Prostate gland (tissue), 2 donors: ENCODE results near the gene CD59. TPM values are rescaled to one million over a fixed set of nuclear protein-coding genes. Genes with fewer than 3 reads are reported as not detected.

Experiments used
- DNase-seq: peaks from one replicate; pipeline ENCODE4 v3.0.0-alpha.2; 2019; ENCODE audit warnings: low spot score
- H3K27ac ChIP-seq, 2 donors: fragments of 200-600 bp; sonication (generic); 2 replicates each; pipeline ENCODE4 v1.5.1; 2017 to 2019
- H3K27me3 ChIP-seq: fragments of 200-600 bp; sonication (generic); replicated peaks from 2 replicates; pipeline ENCODE4 v1.5.1; 2019; ENCODE audit not compliant: insufficient read depth
- H3K36me3 ChIP-seq, 2 donors: fragments of 200-600 bp; sonication (generic); 1 replicate in 1 of 2; 2 replicates in 1 of 2; pipeline versions ENCODE4 v1.5.1 to v1.8.1; 2017 to 2019
- H3K4me1 ChIP-seq: fragments of 200-600 bp; sonication (generic); replicated peaks from 2 replicates; pipeline ENCODE4 v1.5.1; 2019
- H3K4me3 ChIP-seq, 2 donors: fragments of 200-600 bp; sonication (generic); 2 replicates each; pipeline ENCODE4 v1.5.1; 2017 to 2019
- H3K9me3 ChIP-seq: fragments of 200-600 bp; sonication (generic); 2 replicates; pipeline ENCODE4 v1.5.1; 2017
- POLR2A ChIP-seq: fragments of 450-650 bp; IDR thresholded peaks from one replicate; pipeline ENCODE4 v1.6.1; 2016; ENCODE audit warnings: antibody characterized with exemption, mild to moderate bottlenecking
- POLR2AphosphoS5 ChIP-seq: sonication (generic); formaldehyde crosslinking; IDR thresholded peaks from one replicate; pipeline ENCODE4 v1.6.1; 2017; ENCODE audit warnings: antibody characterized with exemption
- WGBS: methylation state at CpG from one replicate; pipeline ENCODE4 v1.1.5; 2018; 5-methylcytosine and 5-hydroxymethylcytosine counted together
- intact Hi-C: fragments of 100-400 bp; cut with DNase I; formaldehyde crosslinking; loops from one replicate; pipeline ENCODE4 v1.14.2; 2022
- total RNA-seq, 2 donors: library from RNA; depleted of rRNA; stranded (reverse); fragments of >200 nt; gene quantifications; one replicate each; pipeline ENCODE4 v1.1.0, GENCODE V29; 2016
- TF ChIP-seq, protein P1 (sequence below), 4 experiments: fragments of 200-600 bp in 2 of 4; fragments of 450-650 bp in 2 of 4; sonication (generic) in 2 of 4; IDR thresholded peaks; 1 replicate in 3 of 4; 2 replicates in 1 of 4; pipeline ENCODE4 v1.5.1; 2016 to 2019; ENCODE audit warnings: antibody characterized with exemption in 4 of 4, mild to moderate bottlenecking in 2 of 4, moderate library complexity in 2 of 4

CD59 gene
- total RNA-seq, 2 donors from 2014 or later: 205 to 274 TPM

DNA sequence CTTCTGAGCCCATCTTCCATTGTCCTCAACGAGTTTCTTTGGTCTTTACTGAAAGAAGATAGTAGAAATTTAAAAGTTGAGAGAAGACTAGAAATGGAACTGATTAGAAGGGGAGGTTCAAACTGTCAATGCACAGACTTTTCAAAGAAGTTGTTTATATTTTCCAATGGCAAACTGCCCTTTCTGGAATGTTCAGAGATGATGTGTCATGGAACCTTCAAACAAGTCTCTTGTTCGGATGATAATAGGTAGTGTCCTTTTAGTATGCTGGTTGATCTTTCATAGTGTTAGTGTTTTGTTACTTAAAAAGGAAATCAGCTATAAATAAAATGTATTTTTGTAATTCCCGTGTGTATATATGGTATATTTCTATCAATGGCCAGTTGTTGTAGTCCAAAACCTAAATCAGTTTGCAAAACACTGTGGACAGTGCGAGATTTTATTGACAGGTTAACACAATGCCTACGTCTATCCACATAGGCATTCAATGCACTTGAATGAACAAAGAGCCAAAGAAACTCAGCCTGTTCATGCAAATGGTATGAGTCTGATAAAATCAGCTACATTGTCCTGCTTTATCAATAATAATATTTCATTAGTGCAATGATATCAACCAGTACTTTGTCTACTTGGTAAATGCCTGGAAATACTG lies 66.5 kb downstream of the CD59 start:
- Histone ChIP-seq H3K27ac (no peak overlapping the region), H3K4me1 (no peaks in the 10 kb centered on the region), H3K27me3 (no peaks in the 10 kb centered on the region), H3K36me3 (no peaks in the 10 kb centered on the region), H3K9me3 (no peaks in the 10 kb centered on the region), H3K4me3 (no peak overlapping the region)
- TF ChIP-seq POLR2AphosphoS5 (no peak), POLR2A (no peak)
- TF ChIP-seq, protein P1, sequence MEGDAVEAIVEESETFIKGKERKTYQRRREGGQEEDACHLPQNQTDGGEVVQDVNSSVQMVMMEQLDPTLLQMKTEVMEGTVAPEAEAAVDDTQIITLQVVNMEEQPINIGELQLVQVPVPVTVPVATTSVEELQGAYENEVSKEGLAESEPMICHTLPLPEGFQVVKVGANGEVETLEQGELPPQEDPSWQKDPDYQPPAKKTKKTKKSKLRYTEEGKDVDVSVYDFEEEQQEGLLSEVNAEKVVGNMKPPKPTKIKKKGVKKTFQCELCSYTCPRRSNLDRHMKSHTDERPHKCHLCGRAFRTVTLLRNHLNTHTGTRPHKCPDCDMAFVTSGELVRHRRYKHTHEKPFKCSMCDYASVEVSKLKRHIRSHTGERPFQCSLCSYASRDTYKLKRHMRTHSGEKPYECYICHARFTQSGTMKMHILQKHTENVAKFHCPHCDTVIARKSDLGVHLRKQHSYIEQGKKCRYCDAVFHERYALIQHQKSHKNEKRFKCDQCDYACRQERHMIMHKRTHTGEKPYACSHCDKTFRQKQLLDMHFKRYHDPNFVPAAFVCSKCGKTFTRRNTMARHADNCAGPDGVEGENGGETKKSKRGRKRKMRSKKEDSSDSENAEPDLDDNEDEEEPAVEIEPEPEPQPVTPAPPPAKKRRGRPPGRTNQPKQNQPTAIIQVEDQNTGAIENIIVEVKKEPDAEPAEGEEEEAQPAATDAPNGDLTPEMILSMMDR (IDR thresholded peaks at IDR 0.05): no peak
- intact Hi-C loops: no loop called here
- 91% methylated on average over 5 of the region's 5 CpGs for WGBS
- no peak for DNase-seq

DNA sequence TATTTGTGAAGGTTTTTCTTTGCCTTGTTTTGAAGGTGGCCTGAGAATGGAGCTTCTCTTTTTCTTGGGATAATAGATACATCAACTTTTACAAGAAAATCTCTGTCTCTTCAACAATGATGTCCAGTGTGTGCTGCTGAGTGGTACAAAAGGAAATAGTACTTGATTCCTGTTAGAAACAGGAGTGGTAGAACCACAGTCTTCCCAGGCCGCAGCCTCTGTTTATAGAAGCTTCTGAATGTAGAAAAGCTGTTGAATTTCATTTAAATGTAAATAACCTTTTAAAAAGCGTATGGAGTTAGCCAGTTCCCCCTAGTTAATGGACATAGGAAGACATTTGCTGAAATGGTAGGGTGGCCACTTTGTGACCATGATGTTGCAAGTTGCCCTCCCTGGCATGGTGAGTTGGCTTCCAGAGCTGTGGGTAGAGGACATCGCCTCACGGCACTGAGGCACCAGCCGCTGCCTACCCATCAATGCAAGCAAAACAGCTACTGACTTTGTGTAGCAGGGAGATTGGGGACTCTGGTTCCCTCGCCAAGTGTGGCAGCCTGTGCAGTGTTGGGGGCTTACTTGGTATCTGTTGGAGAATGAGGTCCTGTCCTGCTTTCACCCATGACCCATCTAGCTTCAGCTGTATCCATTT lies 67.1 kb downstream of the CD59 start:
- Histone ChIP-seq H3K36me3 (no peaks in the 10 kb centered on the region), H3K9me3 (no peaks in the 10 kb centered on the region), H3K4me1 (no peaks in the 10 kb centered on the region), H3K4me3 (no peak overlapping the region), H3K27ac (no peak overlapping the region), H3K27me3 (no peaks in the 10 kb centered on the region)
- 95% methylated on average over 6 of the region's 6 CpGs for WGBS
- TF ChIP-seq, protein P1 (IDR thresholded peaks at IDR 0.05): no peak
- no peak for DNase-seq
- intact Hi-C loops: no loop called here

DNA sequence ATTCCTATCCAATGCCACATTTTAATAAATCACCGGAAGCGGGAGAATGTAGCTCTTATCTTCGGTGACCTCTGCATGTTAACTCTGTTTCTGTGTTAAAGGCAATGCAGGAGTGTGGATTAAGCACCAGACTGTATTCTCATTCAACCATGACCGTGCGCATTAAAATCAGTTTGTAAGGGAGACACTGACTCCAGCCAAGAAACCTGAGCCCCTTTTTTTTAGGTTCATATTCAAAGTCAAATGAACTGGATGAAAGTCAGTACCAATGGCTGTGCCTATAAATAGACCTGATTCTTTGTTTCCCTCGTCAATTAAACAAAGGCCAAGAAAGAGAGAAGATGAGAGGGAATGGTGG lies 67.8 kb downstream of the CD59 start:
- TF ChIP-seq POLR2AphosphoS5: no peak
- TF ChIP-seq POLR2A: no peak
- TF ChIP-seq, protein P1 (IDR thresholded peaks at IDR 0.05): no peak
- no peak for DNase-seq
- Histone ChIP-seq H3K27ac (no peak overlapping the region), H3K9me3 (no peaks in the 10 kb centered on the region), H3K27me3 (no peaks in the 10 kb centered on the region), H3K36me3 (no peaks in the 10 kb centered on the region), H3K4me3 (no peak overlapping the region), H3K4me1 (no peaks in the 10 kb centered on the region)
- WGBS: 47% methylated on average over 6 of the region's 6 CpGs
- intact Hi-C loops: no loop called here

GRCh38 chr11:33667819-33668467 lies 68.3 kb downstream of the CD59 start:
- no peak overlapping the region for H3K4me3 ChIP-seq
- H3K27me3 ChIP-seq: no peaks in the 10 kb centered on the region
- no peaks in the 10 kb centered on the region for H3K36me3 ChIP-seq
- no peak overlapping the region for H3K27ac ChIP-seq
- intact Hi-C loops: no loop called here
- WGBS: 85% methylated on average over 18 of the region's 18 CpGs
- no peaks in the 10 kb centered on the region for H3K4me1 ChIP-seq
- TF ChIP-seq, protein P1 (IDR thresholded peaks at IDR 0.05): no peak
- no peak for TF ChIP-seq POLR2AphosphoS5
- TF ChIP-seq POLR2A: no peak
- DNase-seq: no peak
- H3K9me3 ChIP-seq: no peaks in the 10 kb centered on the region
